Smooth muscle cell (in vitro differentiated cells): ENCODE data around the gene UAP1L1. TPM values are rescaled to one million over a fixed set of nuclear protein-coding genes. Genes with fewer than 3 reads are reported as not detected.

ENCODE experiments used
- DNase-seq: peaks from one replicate; lab custom pipeline; 2025; ENCODE audit not compliant: unreplicated experiment; lab: John Stamatoyannopoulos, UW
- H2AFZ ChIP-seq: fragments of 200-600 bp; sonication (generic); 2 replicates; pipeline ENCODE4 v1.6.0; 2016; ENCODE audit warnings: antibody characterized with exemption, low read depth, mild to moderate bottlenecking
- H3F3A ChIP-seq: fragments of 200-600 bp; sonication (generic); 2 replicates; pipeline ENCODE4 v1.6.0; 2017; ENCODE audit warnings: antibody characterized with exemption, low read depth
- H3K27ac ChIP-seq: fragments of 200-600 bp; sonication (generic); 2 replicates; pipeline ENCODE4 v1.5.1; 2016; ENCODE audit warnings: low read depth, mild to moderate bottlenecking
- H3K27me3 ChIP-seq: fragments of 200-600 bp; sonication (generic); 2 replicates; pipeline ENCODE4 v1.6.1; 2016; ENCODE audit warnings: low read depth, mild to moderate bottlenecking
- H3K36me3 ChIP-seq: fragments of 200-600 bp; sonication (generic); 2 replicates; pipeline ENCODE4 v1.5.1; 2016; ENCODE audit warnings: low read depth
- H3K4me1 ChIP-seq: fragments of 200-600 bp; sonication (generic); 2 replicates; pipeline ENCODE4 v1.5.1; 2016; ENCODE audit warnings: low read depth
- H3K4me2 ChIP-seq: fragments of 200-600 bp; sonication (generic); 2 replicates; pipeline ENCODE4 v1.6.0; 2016; ENCODE audit warnings: mild to moderate bottlenecking
- H3K4me3 ChIP-seq: fragments of 200-600 bp; sonication (generic); 2 replicates; pipeline ENCODE4 v1.5.1; 2016; ENCODE audit warnings: mild to moderate bottlenecking
- H3K79me2 ChIP-seq: fragments of 200-600 bp; sonication (generic); 2 replicates; pipeline ENCODE4 v1.6.0; 2016; ENCODE audit warnings: low read depth, mild to moderate bottlenecking
- H3K9ac ChIP-seq: fragments of 200-600 bp; sonication (generic); 2 replicates; pipeline ENCODE4 v1.6.0; 2016; ENCODE audit warnings: low read depth
- H3K9me3 ChIP-seq: fragments of 200-600 bp; sonication (generic); replicated peaks from 2 replicates; pipeline ENCODE4 v1.5.1; 2016; ENCODE audit warnings: low read depth
- H4K20me1 ChIP-seq: fragments of 200-600 bp; sonication (generic); 2 replicates; pipeline ENCODE4 v1.6.0; 2016; ENCODE audit warnings: low read depth
- CTCF ChIP-seq: fragments of 200-600 bp; sonication (generic); IDR thresholded peaks from 2 replicates; pipeline ENCODE4 v1.5.1; 2017; ENCODE audit warnings: borderline replicate concordance, mild to moderate bottlenecking, antibody characterized with exemption; ENCODE audit not compliant: insufficient read depth, poor library complexity, severe bottlenecking
- WGBS: methylation state at CpG from one replicate; pipeline ENCODE4 v1.1.7; 2016; ENCODE audit warnings: low lambda C conversion rate; 5-methylcytosine and 5-hydroxymethylcytosine counted together
- polyA plus RNA-seq: library from polyadenylated mRNA; unstranded; fragments of >200 nt; fragmentation: Nextera tagmentation; extraction: Ambion mirVana; gene quantifications from 2 replicates; pipeline ENCODE4 v1.2.1, GENCODE V29; 2016
- total RNA-seq: library from RNA; depleted of rRNA; stranded (reverse); fragments of >200 nt; gene quantifications from 2 replicates; pipeline ENCODE4 v1.2.3, GENCODE V29; 2014

The UAP1L1 gene
- total and polyA plus RNA-seq, 2 experiments from 2014 or later = 5.8 to 23.8 TPM

DNA sequence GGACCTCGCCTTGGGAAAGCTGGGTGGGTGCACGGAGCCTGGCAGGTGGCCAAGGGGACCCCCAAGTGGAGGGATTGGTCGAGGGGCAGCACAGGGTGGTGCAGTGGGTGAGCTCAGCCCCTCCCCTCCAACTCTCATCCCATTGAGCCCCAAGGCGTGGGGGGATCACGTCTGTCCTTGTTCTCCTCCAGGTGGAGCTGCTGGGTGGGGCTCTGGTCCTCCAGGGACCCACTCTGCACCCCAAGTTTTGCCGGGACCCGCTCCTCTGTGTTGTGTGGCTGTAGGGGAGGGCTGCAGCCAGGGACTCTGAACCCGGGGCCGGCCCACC is 41.8 kb upstream of the UAP1L1 start:
- 40% methylated on average over 9 of the region's 9 CpGs for WGBS
- Histone ChIP-seq H3K9ac (no peak overlapping the region), H3K27me3 (no peaks in the 10 kb centered on the region)

DNA sequence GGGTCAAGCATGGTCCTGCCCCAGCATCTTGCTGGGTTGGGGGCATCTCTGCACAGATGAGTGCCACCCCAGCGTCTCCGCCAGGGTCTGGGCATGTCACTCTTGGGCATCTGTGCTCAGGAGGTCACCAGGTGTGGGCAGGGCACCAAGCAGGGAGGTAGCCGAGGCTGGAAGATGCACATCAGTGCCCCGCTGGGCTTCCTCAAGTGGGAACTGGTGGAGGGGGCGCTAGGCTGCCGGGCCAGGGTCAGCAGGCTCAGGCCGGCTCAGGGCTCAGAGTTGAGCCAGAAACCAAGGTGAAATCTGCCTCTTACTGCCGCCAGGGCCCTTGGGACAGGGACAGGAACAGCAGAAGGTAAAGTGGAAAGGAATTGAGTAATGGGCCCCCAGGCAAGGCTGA is 41.4 kb upstream of the UAP1L1 start:
- no peak overlapping the region for H3K27ac ChIP-seq
- WGBS = 81% methylated on average over 8 of the region's 8 CpGs
- no peaks in the 10 kb centered on the region for H3K79me2 ChIP-seq
- no peaks in the 10 kb centered on the region for H3K36me3 ChIP-seq
- TF ChIP-seq CTCF = no peak
- no peak overlapping the region for H3K4me2 ChIP-seq
- no peaks in the 10 kb centered on the region for H3K4me1 ChIP-seq
- no peaks in the 10 kb centered on the region for H3K9me3 ChIP-seq
- no peak for DNase-seq
- H3F3A ChIP-seq = no peaks in the 10 kb centered on the region
- no peak overlapping the region for H2AFZ ChIP-seq
- H3K9ac ChIP-seq = no peak overlapping the region
- no peaks in the 10 kb centered on the region for H4K20me1 ChIP-seq
- no peak overlapping the region for H3K4me3 ChIP-seq
- no peaks in the 10 kb centered on the region for H3K27me3 ChIP-seq

More for the DNA sequence above, 41.8 kb upstream of the UAP1L1 start:
- H3K27ac ChIP-seq = no peak overlapping the region
- H3K79me2 ChIP-seq = no peaks in the 10 kb centered on the region
- H3K4me1 ChIP-seq = no peaks in the 10 kb centered on the region
- H4K20me1 ChIP-seq = no peaks in the 10 kb centered on the region
- no peak overlapping the region for H3K4me2 ChIP-seq
- no peak overlapping the region for H2AFZ ChIP-seq
- H3K36me3 ChIP-seq = no peaks in the 10 kb centered on the region
- no peak overlapping the region for H3K4me3 ChIP-seq
- H3F3A ChIP-seq = no peaks in the 10 kb centered on the region
- no peak for TF ChIP-seq CTCF
- H3K9me3 ChIP-seq = no peaks in the 10 kb centered on the region
- no peak for DNase-seq

GRCh38 chr9:137037035-137037434 is 40.3 kb upstream of the UAP1L1 start:
- H3K9ac ChIP-seq = no peak overlapping the region
- H3K27ac ChIP-seq = no peak overlapping the region
- H4K20me1 ChIP-seq = no peaks in the 10 kb centered on the region
- H3K4me1 ChIP-seq = no peaks in the 10 kb centered on the region
- DNase-seq = no peak
- no peaks in the 10 kb centered on the region for H3K36me3 ChIP-seq
- no peaks in the 10 kb centered on the region for H3K9me3 ChIP-seq
- H3K4me3 ChIP-seq = no peak overlapping the region
- H3K4me2 ChIP-seq = no peak overlapping the region
- no peaks in the 10 kb centered on the region for H3F3A ChIP-seq
- no peak for TF ChIP-seq CTCF
- WGBS = 85% methylated on average over 10 of the region's 13 CpGs
- no peaks in the 10 kb centered on the region for H3K79me2 ChIP-seq
- H2AFZ ChIP-seq = no peak overlapping the region
- H3K27me3 ChIP-seq = no peaks in the 10 kb centered on the region

GRCh38 chr9:137037483-137037882 is 39.8 kb upstream of the UAP1L1 start:
- Histone ChIP-seq H3F3A (no peaks in the 10 kb centered on the region), H3K9ac (no peak overlapping the region), H3K4me1 (no peaks in the 10 kb centered on the region), H3K79me2 (no peaks in the 10 kb centered on the region), H3K4me3 (no peak overlapping the region), H3K27ac (no peak overlapping the region), H3K27me3 (no peaks in the 10 kb centered on the region), H2AFZ (no peak overlapping the region), H4K20me1 (no peaks in the 10 kb centered on the region), H3K36me3 (no peaks in the 10 kb centered on the region), H3K9me3 (no peaks in the 10 kb centered on the region), H3K4me2 (no peak overlapping the region)
- TF ChIP-seq CTCF = no peak
- DNase-seq = no peak
- WGBS = 89% methylated on average over 10 of the region's 10 CpGs
